Fibroblast of lung (primary cell): ENCODE data around the gene TAMALIN. TPM values are rescaled to one million over a fixed set of nuclear protein-coding genes. Genes with fewer than 3 reads are reported as not detected.

Source experiments
- DNase-seq, 2 donors: peaks; one replicate each; pipeline versions ENCODE4 v3.0.0 to v3.0.0-alpha.2; 2010; ENCODE audit warnings: low read depth in 2 of 2
- H2AFZ ChIP-seq: 2 replicates; pipeline ENCODE4 v1.5.1; 2012; ENCODE audit warnings: low read length, control low read depth, inconsistent platforms
- H3K27ac ChIP-seq: 2 replicates; pipeline ENCODE4 v1.5.1; 2011; ENCODE audit warnings: low read length, control low read depth; ENCODE audit not compliant: insufficient read depth
- H3K27me3 ChIP-seq: 2 replicates; pipeline ENCODE4 v1.5.1; 2011; ENCODE audit warnings: mild to moderate bottlenecking, low read length; ENCODE audit not compliant: control insufficient read depth, insufficient read depth
- H3K36me3 ChIP-seq: 2 replicates; pipeline ENCODE4 v1.5.1; 2011; ENCODE audit warnings: low read length; ENCODE audit not compliant: control insufficient read depth, insufficient read depth
- H3K4me1 ChIP-seq: 2 replicates; pipeline ENCODE4 v1.5.1; 2011; ENCODE audit warnings: low read length; ENCODE audit not compliant: control insufficient read depth, insufficient read depth; ENCODE audit errors: extremely low read depth
- H3K4me2 ChIP-seq: 2 replicates; pipeline ENCODE4 v1.5.1; 2011; ENCODE audit warnings: low read length, control low read depth; ENCODE audit not compliant: insufficient read depth; ENCODE audit errors: extremely low read depth
- H3K4me3 ChIP-seq, 4 experiments: fragments of 200-600 bp in 1 of 4; sonication (generic) in 1 of 4; replicated peaks in 1 of 4; 2 replicates each; pipeline ENCODE4 v1.5.1; 2011 to 2016; ENCODE audit warnings: low read length in 4 of 4, low read depth in 3 of 4, mild to moderate bottlenecking in 3 of 4, control low read depth in 2 of 4, inconsistent platforms in 1 of 4, mixed read lengths in 1 of 4; ENCODE audit not compliant: insufficient read depth in 1 of 4; ENCODE audit errors: control extremely low read depth in 1 of 4
- H3K79me2 ChIP-seq: 2 replicates; pipeline ENCODE4 v1.5.1; 2012; ENCODE audit warnings: mild to moderate bottlenecking, low read length, inconsistent platforms; ENCODE audit not compliant: control insufficient read depth, insufficient read depth
- H3K9ac ChIP-seq: 2 replicates; pipeline ENCODE4 v1.5.1; 2011; ENCODE audit warnings: mild to moderate bottlenecking, low read length, control low read depth; ENCODE audit not compliant: insufficient read depth
- H3K9me3 ChIP-seq: 2 replicates; pipeline ENCODE4 v1.5.1; 2012; ENCODE audit warnings: low read depth, low read length; ENCODE audit not compliant: control insufficient read depth, insufficient read depth
- H4K20me1 ChIP-seq: 2 replicates; pipeline ENCODE4 v1.5.1; 2011; ENCODE audit warnings: low read length; ENCODE audit not compliant: control insufficient read depth, insufficient read depth; ENCODE audit errors: extremely low read depth
- CTCF ChIP-seq, 2 donors: IDR thresholded peaks in 1 of 2; conservative IDR thresholded peaks in 1 of 2; 1 replicate in 1 of 2; 2 replicates in 1 of 2; pipeline ENCODE4 v1.5.1; 2011 to 2012; ENCODE audit warnings: low read length in 2 of 2, control low read depth in 1 of 2, inconsistent platforms in 1 of 2, low read depth in 1 of 2, mild to moderate bottlenecking in 1 of 2
- EZH2 ChIP-seq: IDR thresholded peaks from 2 replicates; pipeline ENCODE4 v1.5.1; 2012; ENCODE audit warnings: low read length, control low read depth, mild to moderate bottlenecking; ENCODE audit errors: missing control alignments
- polyA plus RNA-seq, 2 donors: library from polyadenylated mRNA; depleted of rRNA in 1 of 2; stranded (reverse) in 1 of 2; unstranded in 1 of 2; fragments of >200 nt; gene quantifications; 2 replicates each; pipeline ENCODE4 v1.2.1, GENCODE V29; 2011 to 2012; ENCODE audit warnings: missing spikeins in 1 of 2
- total RNA-seq: library from RNA; depleted of rRNA; stranded (reverse); fragments of >200 nt; gene quantifications from 2 replicates; pipeline ENCODE4 v1.2.1, GENCODE V29; 2014

The TAMALIN gene
- total and polyA plus RNA-seq, 2 donors (not counting 1 experiment from before 2014, with no cell fraction given): 5.3 to 12.1 TPM

GRCh38 chr12:51986834-51987233 lies 19.9 kb upstream of the TAMALIN start:
- no peak for TF ChIP-seq CTCF (conservative IDR thresholded peaks at IDR 0.05 in 1 of 2, IDR thresholded peaks at IDR 0.05 in 1 of 2; ENCODE audit: low read depth in 1 of 2, low read length in 2 of 2)
- TF ChIP-seq EZH2: no peak
- H3K4me1 ChIP-seq: no peaks in the 10 kb centered on the region
- H2AFZ ChIP-seq: no peak overlapping the region
- no peaks in the 10 kb centered on the region for H3K79me2 ChIP-seq
- H3K4me3 ChIP-seq: no peak overlapping the region
- no peak for DNase-seq
- H3K36me3 ChIP-seq: no peaks in the 10 kb centered on the region
- no peak overlapping the region for H3K4me2 ChIP-seq
- no peaks in the 10 kb centered on the region for H3K27me3 ChIP-seq
- H3K27ac ChIP-seq: no peak overlapping the region
- H4K20me1 ChIP-seq: no peaks in the 10 kb centered on the region
- H3K9me3 ChIP-seq: no peaks in the 10 kb centered on the region
- no peak overlapping the region for H3K9ac ChIP-seq

- Histone ChIP-seq H3K79me2 (no peaks in the 10 kb centered on the region), H3K27me3 (no peaks in the 10 kb centered on the region), H3K9me3 (no peaks in the 10 kb centered on the region), H3K9ac (no peak overlapping the region), H3K4me3 (no peak overlapping the region), H3K4me2 (no peak overlapping the region), H2AFZ (no peak overlapping the region), H3K36me3 (peaks cover 11% of the 10 kb centered on the region), H4K20me1 (no peaks in the 10 kb centered on the region), H3K27ac (no peak overlapping the region), H3K4me1 (no peaks in the 10 kb centered on the region)
- TF ChIP-seq EZH2 (no peak), CTCF (conservative IDR thresholded peaks at IDR 0.05 in 1 of 2, IDR thresholded peaks at IDR 0.05 in 1 of 2; ENCODE audit: low read depth in 1 of 2, low read length in 2 of 2) (no peak)
- DNase-seq: no peak
Observed at GRCh38 chr12:51992246-51992645, 14.5 kb upstream of the TAMALIN start.

DNA sequence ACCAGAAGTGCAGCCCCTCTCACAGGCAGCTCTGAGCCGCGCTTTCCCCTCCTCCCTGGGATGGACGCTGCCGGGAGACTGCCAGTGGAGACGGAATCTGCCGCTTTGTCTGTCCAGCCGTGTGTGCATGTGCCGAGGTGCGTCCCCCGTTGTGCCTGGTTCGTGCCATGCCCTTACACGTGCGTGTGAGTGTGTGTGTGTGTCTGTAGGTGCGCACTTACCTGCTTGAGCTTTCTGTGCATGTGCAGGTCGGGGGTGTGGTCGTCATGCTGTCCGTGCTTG lies 12.3 kb upstream of the TAMALIN start:
- no peaks in the 10 kb centered on the region for H3K79me2 ChIP-seq
- H3K27me3 ChIP-seq: no peaks in the 10 kb centered on the region
- no peaks in the 10 kb centered on the region for H3K4me1 ChIP-seq
- H4K20me1 ChIP-seq: no peaks in the 10 kb centered on the region
- H3K36me3 ChIP-seq: peaks cover 11% of the 10 kb centered on the region
- no peak for DNase-seq
- no peak overlapping the region for H3K4me3 ChIP-seq
- no peak overlapping the region for H3K9ac ChIP-seq
- H3K4me2 ChIP-seq: no peak overlapping the region
- H2AFZ ChIP-seq: no peak overlapping the region
- no peaks in the 10 kb centered on the region for H3K9me3 ChIP-seq
- H3K27ac ChIP-seq: no peak overlapping the region
- TF ChIP-seq CTCF (conservative IDR thresholded peaks at IDR 0.05 in 1 of 2, IDR thresholded peaks at IDR 0.05 in 1 of 2; ENCODE audit: low read depth in 1 of 2, low read length in 2 of 2) (no peak), EZH2 (no peak)
